K562 (cell line): ENCODE results near the gene ADD3. TPM values are rescaled to one million over a fixed set of nuclear protein-coding genes. Genes with fewer than 3 reads are reported as not detected.

Source experiments
- ATAC-seq: fragments of 200-7000 bp; cut with Tn5 transposase; 3 replicates; pipeline ENCODE4 v1.9.1; 2020; ENCODE audit warnings: moderate library complexity
- BruUV-seq: library from RNA; stranded (reverse); fragments of 400-500 nt; replicated peaks from 2 replicates; lab custom pipeline; 2021; lab: Mats Ljungman, UMichigan
- CTCF ChIA-PET: fragments of 300-600 bp; formaldehyde crosslinking; extraction: SDS; loops from one replicate; lab custom pipeline; 2021; ENCODE audit warnings: low intra/inter-chr PET ratio; lab: Yijun Ruan, JAX
- POLR2A ChIA-PET: fragments of 300-600, 350-650 bp; sonication (Branson Sonifier 250); formaldehyde crosslinking; extraction: SDS; loops from one replicate; lab custom pipeline; 2021; ENCODE audit warnings: antibody characterized with exemption, inconsistent platforms; lab: Yijun Ruan, JAX
- DNase-seq, 4 experiments: peaks; one replicate each; pipeline versions ENCODE4 v3.0.0 to v3.0.0-alpha.2; 2011 to 2018; ENCODE audit warnings: low spot score in 3 of 4, mixed read lengths in 3 of 4; ENCODE audit errors: extremely low read depth in 1 of 4
- FAIRE-seq: peaks from 2 replicates; lab custom pipeline; 2011; peaks lifted over from hg19 to GRCh38; lab: Jason Lieb, UNC
- H2AFZ ChIP-seq: 2 replicates; pipeline ENCODE4 v1.6.0; 2011; ENCODE audit warnings: low read depth, low read length, control low read depth, inconsistent platforms
- H3K27ac ChIP-seq: fragments of 200-600 bp; 3 replicates; pipeline ENCODE4 v1.8.0; 2011; ENCODE audit warnings: low read depth, mild to moderate bottlenecking, control low read depth, inconsistent platforms, low read length, moderate library complexity, mixed read lengths; ENCODE audit errors: extremely low read depth
- H3K27me3 ChIP-seq, 2 experiments: fragments of 300-600 bp in 1 of 2; 2 replicates in 1 of 2; 3 replicates in 1 of 2; pipeline versions ENCODE4 v1.6.0 to v1.8.0; 2011; ENCODE audit warnings: inconsistent platforms in 2 of 2, low read length in 2 of 2, mild to moderate bottlenecking in 1 of 2, mixed read lengths in 1 of 2, moderate library complexity in 1 of 2; ENCODE audit not compliant: control insufficient read depth in 2 of 2, insufficient read depth in 2 of 2
- H3K36me3 ChIP-seq: fragments of 300-600 bp; 3 replicates; pipeline ENCODE4 v1.8.0; 2011; ENCODE audit warnings: mild to moderate bottlenecking, low read length, inconsistent platforms; ENCODE audit not compliant: control insufficient read depth, insufficient read depth
- H3K4me1 ChIP-seq, 2 experiments: fragments of 200-600 bp in 1 of 2; replicated peaks in 1 of 2; 2 replicates in 1 of 2; 3 replicates in 1 of 2; pipeline versions ENCODE4 v1.5.1 to v1.8.0; 2011; ENCODE audit warnings: inconsistent platforms in 2 of 2, low read length in 2 of 2, mild to moderate bottlenecking in 1 of 2, mixed read lengths in 1 of 2, moderate library complexity in 1 of 2; ENCODE audit not compliant: control insufficient read depth in 2 of 2, insufficient read depth in 2 of 2
- H3K4me2 ChIP-seq: 2 replicates; pipeline ENCODE4 v1.6.1; 2011; ENCODE audit warnings: low read length, control low read depth, inconsistent platforms, mixed read lengths; ENCODE audit not compliant: insufficient read depth
- H3K4me3 ChIP-seq: fragments of 200-600 bp; sonication (generic), shearing (Covaris generic); 2 replicates; pipeline ENCODE4 v1.5.1; 2016; ENCODE audit warnings: control low read depth, inconsistent platforms
- H3K79me2 ChIP-seq: fragments of 200-600 bp; 3 replicates; pipeline ENCODE4 v1.8.0; 2011; ENCODE audit warnings: low read length, inconsistent platforms; ENCODE audit not compliant: control insufficient read depth, insufficient read depth
- H3K9ac ChIP-seq, 2 experiments: 2 replicates each; pipeline versions ENCODE4 v1.6.0 to v1.6.1; 2011; ENCODE audit warnings: low read depth in 2 of 2, low read length in 2 of 2, control low read depth in 1 of 2, inconsistent platforms in 1 of 2, mild to moderate bottlenecking in 1 of 2, mixed read lengths in 1 of 2; ENCODE audit not compliant: insufficient read depth in 1 of 2
- H3K9me1 ChIP-seq: one replicate; pipeline ENCODE4 v1.6.0; 2011; ENCODE audit warnings: inconsistent platforms, mild to moderate bottlenecking, low read length, moderate library complexity; ENCODE audit not compliant: control insufficient read depth, insufficient read depth
- H3K9me3 ChIP-seq: replicated peaks from 2 replicates; pipeline ENCODE4 v1.5.1; 2011; ENCODE audit warnings: low read depth, low read length, inconsistent platforms; ENCODE audit not compliant: control insufficient read depth, insufficient read depth
- H4K20me1 ChIP-seq: replicated peaks from 2 replicates; pipeline ENCODE4 v1.6.1; 2011; ENCODE audit warnings: low read length, inconsistent platforms, mixed read lengths; ENCODE audit not compliant: control insufficient read depth, insufficient read depth
- ADNP ChIP-seq: fragments of 200-800 bp; sonication (Bioruptor generic); IDR thresholded peaks from 2 replicates; pipeline ENCODE4 v1.6.1; 2016; ENCODE audit warnings: missing genetic modification characterization, missing compliant biosample characterization
- ARID3B ChIP-seq: fragments of 250-450 bp; sonication (Bioruptor Pico); IDR thresholded peaks from 2 replicates; pipeline ENCODE4 v1.4.0; 2020; ENCODE audit warnings: borderline replicate concordance
- BHLHE40 ChIP-seq: IDR thresholded peaks from 2 replicates; pipeline ENCODE4 v1.6.1; 2011; ENCODE audit warnings: low read length, improper control_type of control experiment
- CBX3 ChIP-seq, 2 experiments: IDR thresholded peaks; 1 replicate in 1 of 2; 2 replicates in 1 of 2; pipeline ENCODE4 v1.6.1; 2012; ENCODE audit warnings: inconsistent platforms in 2 of 2, low read length in 2 of 2, borderline replicate concordance in 1 of 2, control low read depth in 1 of 2
- COPS2 ChIP-seq: fragments of 450-650 bp; conservative IDR thresholded peaks from 2 replicates; pipeline ENCODE4 v1.6.1; 2016; ENCODE audit warnings: mild to moderate bottlenecking, moderate library complexity
- CREBBP ChIP-seq: IDR thresholded peaks from one replicate; pipeline ENCODE4 v1.6.1; 2012; ENCODE audit warnings: low read depth, mild to moderate bottlenecking, control low read depth, inconsistent platforms, low read length
- EHMT2 ChIP-seq: fragments of 450-650 bp; IDR thresholded peaks from 2 replicates; pipeline ENCODE4 v1.6.1; 2018; ENCODE audit warnings: antibody characterized with exemption
- FOXA3 ChIP-seq, 2 experiments: fragments of 450-650 bp in 1 of 2; sonication (generic) in 1 of 2; formaldehyde crosslinking; IDR thresholded peaks in 1 of 2; conservative IDR thresholded peaks in 1 of 2; 2 replicates each; pipeline versions ENCODE4 v1.4.0 to v1.8.0; 2020 to 2022; ENCODE audit warnings: mild to moderate bottlenecking in 2 of 2, missing genetic modification reagents in 1 of 2
- HBP1 ChIP-seq: fragments of 450-650 bp; formaldehyde crosslinking; IDR thresholded peaks from 2 replicates; pipeline ENCODE4 v1.4.0; 2022; ENCODE audit warnings: missing genetic modification characterization
- NFATC3 ChIP-seq: fragments of 450-650 bp; IDR thresholded peaks from 2 replicates; pipeline ENCODE4 v1.6.1; 2017; ENCODE audit warnings: mild to moderate bottlenecking
- PHF21A ChIP-seq: fragments of 450-650 bp; IDR thresholded peaks from 2 replicates; pipeline ENCODE4 v1.6.1; 2017; ENCODE audit warnings: low read depth, borderline replicate concordance
- SRSF1 ChIP-seq: fragments of 200-400 bp; formaldehyde crosslinking; IDR thresholded peaks from 2 replicates; pipeline ENCODE4 v1.6.1; 2017; ENCODE audit warnings: mild to moderate bottlenecking, low read depth, low read length, moderate library complexity
- ZBTB7A ChIP-seq: IDR thresholded peaks from 2 replicates; pipeline ENCODE4 v1.6.1; 2011; ENCODE audit warnings: low read depth, mild to moderate bottlenecking, low read length, moderate library complexity, borderline replicate concordance; ENCODE audit not compliant: control insufficient read depth
- ZNF197 ChIP-seq: fragments of 200-800 bp; sonication (Bioruptor generic); IDR thresholded peaks from 2 replicates; pipeline ENCODE4 v1.6.1; 2016; ENCODE audit warnings: low read depth, missing genetic modification characterization, missing compliant biosample characterization
- ZNF512 ChIP-seq: IDR thresholded peaks from 2 replicates; pipeline ENCODE4 v1.6.1; 2016; ENCODE audit warnings: missing genetic modification characterization, missing compliant biosample characterization
- ZNF696 ChIP-seq: fragments of 250-450 bp; sonication (Bioruptor Pico); conservative IDR thresholded peaks from 2 replicates; pipeline ENCODE4 v1.4.0; 2020; ENCODE audit warnings: mild to moderate bottlenecking, moderate library complexity
- ZNF780A ChIP-seq: fragments of 250-450 bp; sonication (Bioruptor Pico); IDR thresholded peaks from 2 replicates; pipeline ENCODE4 v1.5.0; 2021; ENCODE audit warnings: mild to moderate bottlenecking
- ZNF785 ChIP-seq: fragments of 250-450 bp; sonication (Bioruptor Pico); IDR thresholded peaks from 2 replicates; pipeline ENCODE4 v1.4.0; 2020; ENCODE audit warnings: mild to moderate bottlenecking
- WGBS: fragments of 100-300 bp; shearing (Covaris generic); methylation state at CpG from one replicate; pipeline ENCODE4 v1.1.6; 2016; ENCODE audit warnings: low coverage, mixed read lengths; ENCODE audit not compliant: insufficient coverage; ENCODE audit errors: missing lambda C conversion rate; 5-methylcytosine and 5-hydroxymethylcytosine counted together
- in situ Hi-C: fragments of 300-500 bp; cut with MboI; formaldehyde crosslinking; loops from 4 replicates; pipeline ENCODE4 v1.15.0; 2018; ENCODE audit warnings: inconsistent platforms, mixed read lengths
- intact Hi-C: fragments of 100-400 bp; cut with micrococcal nuclease; formaldehyde crosslinking; loops from 2 replicates; pipeline ENCODE4 v1.14.2; 2022
- polyA plus RNA-seq, 8 experiments: library from polyadenylated mRNA; depleted of rRNA in 4 of 8; stranded (reverse) in 5 of 8; unstranded in 3 of 8; fragments of >200 nt; fragmentation: Nextera tagmentation in 2 of 8; fragmentation: Illumina TruSeq in 1 of 8; extraction: Ambion mirVana in 2 of 8; extraction: Trizol in 1 of 8; gene quantifications; 2 replicates each; pipeline versions ENCODE4 v1.2.1 to v1.2.3, GENCODE V29; 2011 to 2014; ENCODE audit warnings: inconsistent platforms in 1 of 8, missing spikeins in 1 of 8
- total RNA-seq, 7 experiments: library from RNA; depleted of rRNA in 6 of 7; stranded (reverse); fragments of >200 nt in 6 of 7; fragmentation: Illumina TruSeq in 2 of 7; extraction: Trizol in 2 of 7; gene quantifications; 2 replicates each; pipeline versions ENCODE4 v1.2.1 to v1.2.3, GENCODE V29; 2011 to 2021; ENCODE audit warnings: low replicate concordance in 1 of 7

The ADD3 gene
- total and polyA plus RNA-seq, 9 of the 15 experiments (the other 6 are each of a cell fraction or from before 2014, with no cell fraction given): 13.2 to 125 (median 31.7) TPM

- in situ Hi-C loops (no loop called here), intact Hi-C loops (no loop called here)
- FAIRE-seq: peak; percentile 32
- 13% methylated on average over 9 of the region's 10 CpGs for WGBS
- no peak for DNase-seq
- POLR2A ChIA-PET: interaction anchor here (0.9 to 1.1 kb wide), 2 partner anchors 28 to 29 kb away, joined by 3 to 4 read pairs; no protein-coding TSS in a partner anchor
- H3K4me2 ChIP-seq: peak overlapping the region; percentile 18; the same call in 1 of the 2 replicates
- peak overlapping the region; percentile 68 for H2AFZ ChIP-seq
- BruUV-seq: no TSS peak
- no peaks in the 10 kb centered on the region for H3K36me3 ChIP-seq
- H3K79me2 ChIP-seq: no peaks in the 10 kb centered on the region
- no peaks in the 10 kb centered on the region for H4K20me1 ChIP-seq
- peaks cover 6 to 9% of the 10 kb centered on the region in 2 experiments; a peak in 4 of 5 replicates for H3K4me1 ChIP-seq
- no peak overlapping the region for H3K4me3 ChIP-seq
- no peaks in the 10 kb centered on the region for H3K9me1 ChIP-seq
- peak overlapping the region in 1 of 2 experiments; percentile 81; a peak in 1 of 4 replicates for H3K9ac ChIP-seq
- no peaks in the 10 kb centered on the region for H3K27me3 ChIP-seq
- CTCF ChIA-PET: no interaction called here
- H3K27ac ChIP-seq: no peak overlapping the region
- H3K9me3 ChIP-seq: no peaks in the 10 kb centered on the region
- peak; percentile 74 for ATAC-seq
- TF ChIP-seq ADNP (tag): 0 out of 2 replicates have a peak, but pooled peaks have one; percentile 49
- no peak for TF ChIP-seq ZNF780A (CRISPR knock-in tag)
- TF ChIP-seq ZNF512: no peak
- peak in 1 of 2 experiments; percentile 44; a peak in 1 of 4 replicates for TF ChIP-seq FOXA3 (CRISPR knock-in tag; conservative IDR thresholded peaks at IDR 0.05 in 1 of 2, IDR thresholded peaks at IDR 0.05 in 1 of 2)
- TF ChIP-seq ZNF696 (CRISPR knock-in tag): no peak
- TF ChIP-seq PHF21A: no peak
- no peak for TF ChIP-seq SRSF1
- TF ChIP-seq ZNF197 (CRISPR knock-in tag): no peak
- no peak for TF ChIP-seq ARID3B (CRISPR knock-in tag)
- no peak for TF ChIP-seq COPS2
- peak; percentile 27; the same call in 1 of the 2 replicates for TF ChIP-seq ZBTB7A
- no peak for TF ChIP-seq EHMT2
- no peak for TF ChIP-seq ZNF785 (CRISPR knock-in tag)
- no peak for TF ChIP-seq CBX3 (IDR thresholded peaks at IDR 0.05; ENCODE audit: borderline replicate concordance in 1 of 2, low read length in 2 of 2)
- no peak for TF ChIP-seq HBP1 (CRISPR knock-in tag)
- TF ChIP-seq BHLHE40: no peak
- no peak for TF ChIP-seq CREBBP
- no peak for TF ChIP-seq NFATC3
These were observed 173.7 kb downstream of the ADD3 start for GRCh38 chr10:110181451-110181850.
